IPS DF 19.7 (cell line): ENCODE data around the gene MAN1C1.
"Not testable (repeated sequence)": the region's sequence is repeated elsewhere in the genome, so short reads cannot be mapped to it uniquely, and the experiment has no call there.

Experiments
- DNase-seq: peaks from one replicate; pipeline ENCODE4 v3.0.0-alpha.2; 2013; ENCODE audit warnings: low read depth, low spot score

MAN1C1 gene

GRCh38 chr1:25713961-25714360, 97.4 kb downstream of the MAN1C1 start:
- DNase-seq = no peak

GRCh38 chr1:25714372-25714931, 97.9 kb downstream of the MAN1C1 start:
- DNase-seq = no peak

DNA sequence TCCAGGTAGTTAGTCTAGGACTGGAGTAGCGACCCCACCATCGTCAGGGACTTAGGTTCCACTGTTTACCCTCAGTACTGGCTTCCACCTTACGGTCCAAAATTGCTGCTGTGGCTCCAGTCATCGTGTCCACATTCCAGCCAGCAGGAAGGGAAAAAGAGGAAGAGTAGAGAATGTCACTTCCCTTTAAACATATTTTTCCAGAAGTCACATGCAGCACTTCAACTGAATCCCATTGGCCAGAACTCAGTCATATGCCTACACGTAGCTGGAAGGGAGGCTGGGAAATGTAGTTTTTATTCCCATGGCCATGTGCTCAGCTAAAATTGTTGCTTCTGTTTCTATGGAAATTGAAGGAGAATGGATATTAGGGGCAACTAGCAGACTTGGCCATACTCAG, 99.3 kb downstream of the MAN1C1 start:
- no peak for DNase-seq

DNA sequence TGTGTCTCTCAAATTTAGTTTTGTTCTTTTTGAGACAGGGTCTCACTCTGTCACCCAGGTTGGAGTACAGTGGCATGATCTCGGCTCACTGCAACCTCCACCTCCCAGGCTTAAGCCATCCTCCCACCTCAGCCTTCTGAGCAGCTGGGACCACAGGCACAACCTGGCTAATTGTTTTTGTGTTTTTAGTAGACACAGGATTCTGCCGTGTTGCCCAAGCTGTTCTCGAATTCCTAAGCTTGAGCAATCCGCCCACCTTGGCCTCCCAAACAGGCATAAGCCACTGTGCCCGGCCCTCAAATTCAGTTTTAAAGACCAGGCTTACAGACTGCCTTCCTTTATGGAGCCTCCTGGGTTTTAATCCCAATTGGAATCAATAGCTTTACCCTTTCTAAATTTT, 99.7 kb downstream of the MAN1C1 start:
- DNase-seq = no peak

DNA sequence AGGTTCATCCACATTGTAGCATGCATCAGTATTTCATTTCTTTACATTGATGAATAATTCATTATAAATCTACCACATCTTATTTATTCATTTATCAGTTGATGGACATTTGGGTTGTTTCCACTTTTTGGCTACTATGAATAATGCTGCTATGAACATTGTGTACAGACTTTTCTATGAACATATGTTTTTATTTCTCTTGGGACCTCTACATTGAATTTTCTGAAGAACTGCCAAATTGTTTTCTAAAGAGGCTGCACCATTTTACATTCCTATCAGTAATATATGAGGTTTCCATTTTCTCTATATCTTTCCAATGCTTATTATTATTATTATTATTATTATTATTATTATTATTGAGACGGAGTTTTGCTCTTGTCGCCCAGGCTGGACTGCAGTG, 102.1 kb downstream of the MAN1C1 start:
- no peak for DNase-seq

- DNase-seq = no peak
Measured at GRCh38 chr1:25720624-25721023, 104.0 kb downstream of the MAN1C1 start.

- DNase-seq = no peak
Measured at GRCh38 chr1:25723250-25723880, 106.8 kb downstream of the MAN1C1 start.

- DNase-seq = no peak
Measured at GRCh38 chr1:25724201-25724600, 107.6 kb downstream of the MAN1C1 start.

- no peak for DNase-seq
Measured at GRCh38 chr1:25724966-25725365, 108.4 kb downstream of the MAN1C1 start.

DNA sequence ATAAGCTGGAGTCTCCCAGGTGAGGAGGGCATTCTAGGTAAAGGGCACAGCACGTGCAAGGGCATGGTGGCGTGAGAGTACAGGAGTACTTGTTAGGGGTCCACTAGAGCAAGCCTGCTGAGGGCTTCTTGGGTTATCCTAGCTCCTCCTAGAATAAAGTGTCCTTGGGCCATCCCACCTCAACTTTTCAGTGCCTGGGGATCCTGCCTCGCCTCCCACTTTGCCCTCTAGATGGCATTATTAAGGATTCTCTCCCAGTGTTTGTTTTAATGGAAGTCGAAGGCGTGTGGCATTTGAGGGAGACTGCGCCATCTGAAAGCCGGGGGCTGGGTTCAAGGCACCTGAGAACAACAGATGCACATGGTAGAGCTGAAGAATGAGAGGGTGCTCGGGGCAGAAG, 108.9 kb downstream of the MAN1C1 start:
- DNase-seq = no peak

- DNase-seq = no peak
Measured at GRCh38 chr1:25727088-25727487, 110.5 kb downstream of the MAN1C1 start.

- DNase-seq = no peak
Measured at GRCh38 chr1:25727635-25728286, 111.2 kb downstream of the MAN1C1 start.

GRCh38 chr1:25728301-25728935, 111.8 kb downstream of the MAN1C1 start:
- DNase-seq = no peak

GRCh38 chr1:25729045-25729444, 112.5 kb downstream of the MAN1C1 start:
- DNase-seq = no peak

DNA sequence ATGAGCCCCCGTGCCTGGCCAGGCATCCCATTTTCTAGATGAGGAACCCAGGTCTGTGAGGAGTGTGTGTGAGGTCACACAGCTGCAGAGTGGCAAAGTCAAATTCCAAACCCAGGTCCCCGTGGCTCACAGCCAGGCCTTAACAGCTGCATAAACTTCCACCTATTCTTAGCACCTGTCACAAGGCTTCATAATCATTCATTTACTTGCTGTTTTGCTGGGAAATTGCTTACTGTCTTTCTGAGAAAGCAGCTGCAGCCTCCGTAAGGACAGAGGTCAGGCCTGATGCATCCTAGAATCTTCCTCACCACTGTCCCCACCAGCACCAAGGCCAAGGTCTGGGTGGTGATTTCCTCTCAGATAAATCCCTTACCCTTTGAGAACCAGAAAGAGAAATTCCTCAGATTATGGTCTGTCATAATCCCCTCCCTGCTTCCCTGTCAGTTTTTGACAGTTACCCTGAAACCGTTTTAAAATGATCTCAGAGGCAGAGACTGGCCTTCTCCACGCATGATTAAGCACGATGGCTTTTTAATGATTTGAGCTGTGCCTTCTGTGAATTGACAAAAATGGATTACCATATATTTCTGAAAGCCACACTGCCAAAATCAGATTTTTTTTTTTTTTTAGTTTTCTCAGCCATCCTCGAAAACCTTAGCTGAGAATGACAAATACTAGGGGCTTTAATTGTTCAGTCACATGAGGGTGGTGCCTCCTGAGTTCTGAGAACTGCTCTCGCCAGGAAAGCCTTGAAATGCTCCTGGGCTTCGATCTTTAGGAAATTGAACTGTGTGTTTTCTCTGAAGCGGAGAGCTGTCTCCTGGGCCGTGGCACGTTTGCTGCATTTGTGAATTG, 113.4 kb downstream of the MAN1C1 start:
- DNase-seq = no peak

DNA sequence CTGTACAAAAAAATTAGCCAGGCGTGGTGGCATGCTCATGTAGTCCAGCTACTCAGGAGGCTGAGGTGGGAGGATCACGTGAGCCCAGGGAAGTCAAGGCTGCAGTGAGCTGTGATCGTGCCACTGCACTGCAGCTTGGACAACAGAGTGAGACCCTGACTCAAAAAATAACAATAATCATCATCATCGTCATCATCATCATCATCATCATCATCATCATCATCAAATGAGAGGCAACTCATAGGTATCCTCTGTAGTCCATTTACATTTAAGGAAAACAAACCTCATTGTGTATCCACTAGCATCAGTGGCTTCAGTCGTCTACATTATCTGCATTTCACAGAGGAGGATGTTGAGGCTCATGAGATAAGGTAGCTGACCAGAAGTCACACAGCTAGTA, 114.6 kb downstream of the MAN1C1 start:
- no peak for DNase-seq

DNA sequence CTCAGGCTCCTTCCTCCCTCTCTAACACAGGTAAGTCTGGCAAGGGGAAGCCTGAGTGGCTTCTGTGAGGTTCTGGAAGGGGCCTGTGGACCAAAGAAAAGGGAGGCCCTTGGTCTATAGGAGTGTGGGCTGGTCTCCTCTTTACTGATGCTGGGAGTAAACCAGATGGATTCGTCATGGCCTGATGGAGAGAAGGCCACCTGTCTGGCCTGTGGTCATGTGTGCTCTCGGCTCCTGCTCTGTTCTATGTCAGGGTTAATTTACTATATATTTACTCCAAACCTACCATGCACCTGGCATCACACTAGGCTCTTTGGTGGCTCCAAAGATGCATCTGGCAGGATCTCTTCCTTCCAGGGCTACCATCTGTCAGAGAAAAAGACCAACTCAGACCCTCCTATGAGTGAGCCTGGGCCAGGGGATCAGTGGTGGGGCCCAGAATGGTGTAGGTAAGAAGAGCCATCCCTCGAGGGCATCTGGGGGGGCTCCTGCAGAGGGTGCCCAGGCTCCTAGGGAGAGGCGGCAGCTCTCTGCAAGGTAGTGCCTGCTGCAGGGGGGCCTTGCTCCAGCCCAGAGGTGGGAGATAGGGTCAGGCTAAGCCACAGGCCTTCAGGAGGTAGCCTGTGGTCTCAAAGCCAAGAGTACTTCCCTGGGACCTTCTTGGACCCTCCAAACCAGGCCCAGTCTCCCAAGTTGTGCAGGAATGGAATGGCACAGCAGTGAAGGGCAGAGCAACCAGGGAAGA, 115.2 kb downstream of the MAN1C1 start:
- no peak for DNase-seq

DNA sequence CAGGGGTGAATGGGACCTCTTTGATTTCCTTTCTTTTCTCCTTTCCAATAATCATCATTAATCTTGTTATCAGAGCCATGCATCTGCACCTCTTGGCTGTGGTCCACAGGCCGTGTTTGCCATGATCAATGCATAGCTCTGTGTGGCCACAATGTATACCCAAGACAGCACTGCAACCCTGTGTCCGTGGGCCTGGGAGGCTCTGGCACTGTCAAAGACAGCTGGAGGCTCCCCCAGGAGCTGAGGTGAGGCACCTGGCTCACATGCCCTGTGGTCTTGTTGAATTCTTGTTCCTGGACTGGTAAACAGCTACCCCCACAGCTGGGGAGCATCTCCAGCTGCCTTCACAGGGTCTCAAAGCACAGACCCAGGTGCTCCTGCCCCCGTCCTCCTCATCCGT, 116.2 kb downstream of the MAN1C1 start:
- no peak for DNase-seq

DNA sequence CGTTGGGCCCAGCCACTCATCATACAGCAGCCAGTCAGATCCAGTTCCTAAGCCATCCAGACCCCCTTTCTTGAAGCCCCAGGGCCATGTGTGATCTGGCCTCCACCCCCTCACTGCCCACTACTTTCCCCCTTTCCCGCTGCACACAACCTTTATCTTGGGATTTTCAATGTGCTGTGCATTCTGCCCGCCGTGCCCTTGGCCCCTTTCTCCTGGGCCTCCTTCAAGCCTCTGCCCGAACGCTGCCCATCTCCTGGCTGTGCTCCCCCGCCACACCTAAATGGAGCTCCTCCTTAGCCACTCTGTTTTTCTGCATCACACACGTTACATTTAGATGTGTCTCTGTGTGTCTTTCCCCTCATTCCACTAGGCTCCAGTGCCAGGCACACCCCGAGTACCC, 116.7 kb downstream of the MAN1C1 start:
- DNase-seq = no peak

- not testable (repeated sequence) for DNase-seq
Measured at GRCh38 chr1:25734991-25735390, 118.4 kb downstream of the MAN1C1 start.

GRCh38 chr1:25735956-25736529, 119.5 kb downstream of the MAN1C1 start:
- DNase-seq = no peak
